ENCODE results near the gene SZT2.

SZT2 gene

GRCh38 chr1:43432171-43432860 lies 42.6 kb downstream of the SZT2 start:
- TF ChIP-seq POLR2AphosphoS5 (IDR thresholded peaks at IDR 0.05; ENCODE audit: low read depth, low read length) (no peak), FOXP2 (optimal IDR thresholded peaks at IDR 0.05; ENCODE audit: borderline replicate concordance, extremely low read depth, extremely low read length, insufficient read depth) (no peak), SIN3A (IDR thresholded peaks at IDR 0.05; ENCODE audit: borderline replicate concordance, insufficient read depth, low read length) (no peak), TAF1 (IDR thresholded peaks at IDR 0.05; ENCODE audit: borderline replicate concordance, insufficient read depth, low read length) (no peak), REST (IDR thresholded peaks at IDR 0.05; ENCODE audit: insufficient read depth in 1 of 2, low read depth in 2 of 2, low read length in 2 of 2) (no peak)

GRCh38 chr1:43432907-43433306 lies 43.2 kb downstream of the SZT2 start:
- TF ChIP-seq TAF1 (IDR thresholded peaks at IDR 0.05; ENCODE audit: borderline replicate concordance, insufficient read depth, low read length) (no peak), POLR2AphosphoS5 (IDR thresholded peaks at IDR 0.05; ENCODE audit: low read depth, low read length) (no peak), SIN3A (IDR thresholded peaks at IDR 0.05; ENCODE audit: borderline replicate concordance, insufficient read depth, low read length) (no peak), FOXP2 (optimal IDR thresholded peaks at IDR 0.05; ENCODE audit: borderline replicate concordance, extremely low read depth, extremely low read length, insufficient read depth) (no peak), REST (IDR thresholded peaks at IDR 0.05; ENCODE audit: insufficient read depth in 1 of 2, low read depth in 2 of 2, low read length in 2 of 2) (no peak)

GRCh38 chr1:43434256-43434655 lies 44.6 kb downstream of the SZT2 start:
- TF ChIP-seq POLR2AphosphoS5 (IDR thresholded peaks at IDR 0.05; ENCODE audit: low read depth, low read length) (no peak), TAF1 (IDR thresholded peaks at IDR 0.05; ENCODE audit: borderline replicate concordance, insufficient read depth, low read length) (no peak), REST (IDR thresholded peaks at IDR 0.05; ENCODE audit: insufficient read depth in 1 of 2, low read depth in 2 of 2, low read length in 2 of 2) (no peak), SIN3A (IDR thresholded peaks at IDR 0.05; ENCODE audit: borderline replicate concordance, insufficient read depth, low read length) (no peak), FOXP2 (optimal IDR thresholded peaks at IDR 0.05; ENCODE audit: borderline replicate concordance, extremely low read depth, extremely low read length, insufficient read depth) (no peak)

GRCh38 chr1:43435146-43436145 lies 45.7 kb downstream of the SZT2 start:
- TF ChIP-seq FOXP2 (optimal IDR thresholded peaks at IDR 0.05; ENCODE audit: borderline replicate concordance, extremely low read depth, extremely low read length, insufficient read depth) (no peak), REST (IDR thresholded peaks at IDR 0.05; ENCODE audit: insufficient read depth in 1 of 2, low read depth in 2 of 2, low read length in 2 of 2) (no peak), SIN3A (IDR thresholded peaks at IDR 0.05; ENCODE audit: borderline replicate concordance, insufficient read depth, low read length) (no peak), TAF1 (IDR thresholded peaks at IDR 0.05; ENCODE audit: borderline replicate concordance, insufficient read depth, low read length) (no peak), POLR2AphosphoS5 (IDR thresholded peaks at IDR 0.05; ENCODE audit: low read depth, low read length) (no peak)
